HepG2 (cell line): ENCODE measurements around the gene CCDC57. TPM values are rescaled to one million over a fixed set of nuclear protein-coding genes. Genes with fewer than 3 reads are reported as not detected.

Experiments
- ADNP ChIP-seq: sonication (generic); formaldehyde crosslinking; IDR thresholded peaks from 2 replicates; pipeline ENCODE4 v1.4.0; 2020; ENCODE audit warnings: missing genetic modification reagents
- BORCS8-MEF2B ChIP-seq: sonication (generic); formaldehyde crosslinking; IDR thresholded peaks from 2 replicates; pipeline ENCODE4 v1.8.0; 2022; ENCODE audit warnings: mild to moderate bottlenecking, missing genetic modification reagents
- CCAR2 ChIP-seq: fragments of 200-400 bp; formaldehyde crosslinking; optimal IDR thresholded peaks from 2 replicates; pipeline ENCODE3; 2018; ENCODE audit warnings: low read depth, mild to moderate bottlenecking, low read length, moderate library complexity
- HHEX ChIP-seq: IDR thresholded peaks from 2 replicates; pipeline ENCODE4 v1.6.1; 2016; ENCODE audit warnings: control low read depth
- HNRNPK ChIP-seq: fragments of 200-400 bp; formaldehyde crosslinking; IDR thresholded peaks from 2 replicates; pipeline ENCODE4 v1.6.1; 2018; ENCODE audit warnings: low read length, low read depth, moderate library complexity, mild to moderate bottlenecking; ENCODE audit not compliant: poor library complexity, severe bottlenecking
- JARID2 ChIP-seq: sonication (generic); formaldehyde crosslinking; IDR thresholded peaks from 2 replicates; pipeline ENCODE4 v1.8.1; 2023; ENCODE audit warnings: missing genetic modification reagents, inconsistent platforms; ENCODE audit not compliant: insufficient replicate concordance
- MTF2 ChIP-seq: sonication (generic); formaldehyde crosslinking; IDR thresholded peaks from 2 replicates; pipeline ENCODE4 v1.5.0; 2020; ENCODE audit warnings: missing genetic modification reagents, borderline replicate concordance
- RFXAP ChIP-seq: sonication (generic); formaldehyde crosslinking; IDR thresholded peaks from 2 replicates; pipeline ENCODE4 v1.4.0; 2020; ENCODE audit warnings: missing genetic modification reagents, borderline replicate concordance
- ZBTB21 ChIP-seq: sonication (generic); formaldehyde crosslinking; IDR thresholded peaks from 2 replicates; pipeline ENCODE4 v1.4.0; 2020; ENCODE audit warnings: missing genetic modification reagents
- ZNF441 ChIP-seq: sonication (generic); formaldehyde crosslinking; IDR thresholded peaks from 2 replicates; pipeline ENCODE4 v1.7.0; 2021; ENCODE audit warnings: missing genetic modification reagents, borderline replicate concordance
- polyA plus RNA-seq, 8 experiments: library from polyadenylated mRNA; depleted of rRNA in 3 of 8; stranded (reverse) in 7 of 8; unstranded in 1 of 8; fragments of >200 nt; fragmentation: Illumina TruSeq in 4 of 8; extraction: Trizol in 4 of 8; gene quantifications; 2 replicates each; pipeline versions ENCODE4 v1.2.1 to v1.2.3, GENCODE V29; 2011 to 2016; ENCODE audit warnings: low read depth in 4 of 8, missing spikeins in 1 of 8, mixed read lengths in 1 of 8; ENCODE audit not compliant: insufficient read depth in 1 of 8
- total RNA-seq, 5 experiments: library from RNA; depleted of rRNA; stranded (reverse); fragments of >200 nt; fragmentation: Illumina TruSeq; extraction: Trizol; gene quantifications; 2 replicates each; pipeline ENCODE4 v1.2.3, GENCODE V29; 2016; ENCODE audit warnings: low read depth in 1 of 5
- TF ChIP-seq, protein P1 (sequence below): sonication (generic); formaldehyde crosslinking; IDR thresholded peaks from one replicate; pipeline ENCODE4 v1.5.1; 2020; ENCODE audit warnings: mild to moderate bottlenecking, missing genetic modification reagents; ENCODE audit errors: not compliant biosample characterization
- TF ChIP-seq, protein P2 (sequence below): sonication (generic); IDR thresholded peaks from 2 replicates; pipeline ENCODE4 v1.6.1; 2016; ENCODE audit warnings: low read depth, borderline replicate concordance
- TF ChIP-seq, protein P3 (sequence below): sonication (generic); formaldehyde crosslinking; IDR thresholded peaks from 2 replicates; pipeline ENCODE4 v1.9.0; 2022; ENCODE audit warnings: low read depth, missing genetic modification reagents
- TF ChIP-seq, protein P4 (sequence below): sonication (generic); formaldehyde crosslinking; IDR thresholded peaks from 2 replicates; pipeline ENCODE4 v1.4.0; 2020; ENCODE audit warnings: missing genetic modification reagents, low read depth, mild to moderate bottlenecking, borderline replicate concordance

Gene CCDC57
- total and polyA plus RNA-seq, 2 of the 13 experiments (the other 11 are each of a cell fraction or from before 2014, with no cell fraction given) = 59.3 to 59.9 TPM

DNA sequence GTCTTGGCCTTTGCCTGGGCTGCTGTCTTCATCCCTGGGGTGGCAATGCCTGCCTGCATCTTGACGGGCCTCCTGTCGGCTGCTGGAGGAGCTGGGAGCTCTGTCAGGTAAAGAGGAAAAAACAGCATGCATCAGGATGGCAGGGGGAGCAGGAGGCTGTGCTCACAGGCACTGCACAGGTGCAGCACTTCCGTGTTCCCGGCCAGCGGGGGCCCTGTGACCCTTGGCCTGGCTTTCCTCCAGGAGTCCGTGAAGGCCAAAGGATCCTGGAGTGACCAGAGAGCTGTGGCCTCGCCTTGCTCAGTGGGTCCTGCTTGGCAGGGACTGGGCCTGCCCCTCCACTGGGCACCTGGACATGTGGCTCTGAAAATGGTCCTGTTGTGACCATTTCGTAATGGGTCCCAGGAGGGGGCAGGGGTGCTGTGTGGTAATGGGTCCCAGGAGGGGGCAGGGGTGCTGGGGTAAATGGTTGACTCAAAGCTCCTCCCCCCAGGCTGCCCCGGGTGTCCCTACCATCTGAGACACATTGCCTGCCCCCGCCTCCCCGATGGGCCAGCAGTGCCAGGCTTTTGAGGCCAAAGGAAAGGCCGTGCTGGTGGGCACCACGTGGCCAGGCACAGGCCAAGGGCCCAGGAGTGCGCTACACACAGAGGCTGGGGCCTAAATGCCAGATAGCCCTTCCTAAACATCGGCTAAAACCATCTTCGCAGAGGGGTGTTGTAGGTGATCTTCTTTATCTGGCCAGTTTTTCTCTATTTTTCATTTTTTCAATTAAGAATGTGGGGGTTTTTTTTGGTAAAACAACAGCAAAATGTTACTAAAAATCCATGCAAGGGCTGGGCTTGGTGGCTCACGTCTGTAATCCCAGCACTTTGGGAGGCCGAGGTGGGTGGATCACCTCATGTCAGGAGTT is 110.6 kb downstream of the CCDC57 start (continued):
- TF ChIP-seq, protein P1, sequence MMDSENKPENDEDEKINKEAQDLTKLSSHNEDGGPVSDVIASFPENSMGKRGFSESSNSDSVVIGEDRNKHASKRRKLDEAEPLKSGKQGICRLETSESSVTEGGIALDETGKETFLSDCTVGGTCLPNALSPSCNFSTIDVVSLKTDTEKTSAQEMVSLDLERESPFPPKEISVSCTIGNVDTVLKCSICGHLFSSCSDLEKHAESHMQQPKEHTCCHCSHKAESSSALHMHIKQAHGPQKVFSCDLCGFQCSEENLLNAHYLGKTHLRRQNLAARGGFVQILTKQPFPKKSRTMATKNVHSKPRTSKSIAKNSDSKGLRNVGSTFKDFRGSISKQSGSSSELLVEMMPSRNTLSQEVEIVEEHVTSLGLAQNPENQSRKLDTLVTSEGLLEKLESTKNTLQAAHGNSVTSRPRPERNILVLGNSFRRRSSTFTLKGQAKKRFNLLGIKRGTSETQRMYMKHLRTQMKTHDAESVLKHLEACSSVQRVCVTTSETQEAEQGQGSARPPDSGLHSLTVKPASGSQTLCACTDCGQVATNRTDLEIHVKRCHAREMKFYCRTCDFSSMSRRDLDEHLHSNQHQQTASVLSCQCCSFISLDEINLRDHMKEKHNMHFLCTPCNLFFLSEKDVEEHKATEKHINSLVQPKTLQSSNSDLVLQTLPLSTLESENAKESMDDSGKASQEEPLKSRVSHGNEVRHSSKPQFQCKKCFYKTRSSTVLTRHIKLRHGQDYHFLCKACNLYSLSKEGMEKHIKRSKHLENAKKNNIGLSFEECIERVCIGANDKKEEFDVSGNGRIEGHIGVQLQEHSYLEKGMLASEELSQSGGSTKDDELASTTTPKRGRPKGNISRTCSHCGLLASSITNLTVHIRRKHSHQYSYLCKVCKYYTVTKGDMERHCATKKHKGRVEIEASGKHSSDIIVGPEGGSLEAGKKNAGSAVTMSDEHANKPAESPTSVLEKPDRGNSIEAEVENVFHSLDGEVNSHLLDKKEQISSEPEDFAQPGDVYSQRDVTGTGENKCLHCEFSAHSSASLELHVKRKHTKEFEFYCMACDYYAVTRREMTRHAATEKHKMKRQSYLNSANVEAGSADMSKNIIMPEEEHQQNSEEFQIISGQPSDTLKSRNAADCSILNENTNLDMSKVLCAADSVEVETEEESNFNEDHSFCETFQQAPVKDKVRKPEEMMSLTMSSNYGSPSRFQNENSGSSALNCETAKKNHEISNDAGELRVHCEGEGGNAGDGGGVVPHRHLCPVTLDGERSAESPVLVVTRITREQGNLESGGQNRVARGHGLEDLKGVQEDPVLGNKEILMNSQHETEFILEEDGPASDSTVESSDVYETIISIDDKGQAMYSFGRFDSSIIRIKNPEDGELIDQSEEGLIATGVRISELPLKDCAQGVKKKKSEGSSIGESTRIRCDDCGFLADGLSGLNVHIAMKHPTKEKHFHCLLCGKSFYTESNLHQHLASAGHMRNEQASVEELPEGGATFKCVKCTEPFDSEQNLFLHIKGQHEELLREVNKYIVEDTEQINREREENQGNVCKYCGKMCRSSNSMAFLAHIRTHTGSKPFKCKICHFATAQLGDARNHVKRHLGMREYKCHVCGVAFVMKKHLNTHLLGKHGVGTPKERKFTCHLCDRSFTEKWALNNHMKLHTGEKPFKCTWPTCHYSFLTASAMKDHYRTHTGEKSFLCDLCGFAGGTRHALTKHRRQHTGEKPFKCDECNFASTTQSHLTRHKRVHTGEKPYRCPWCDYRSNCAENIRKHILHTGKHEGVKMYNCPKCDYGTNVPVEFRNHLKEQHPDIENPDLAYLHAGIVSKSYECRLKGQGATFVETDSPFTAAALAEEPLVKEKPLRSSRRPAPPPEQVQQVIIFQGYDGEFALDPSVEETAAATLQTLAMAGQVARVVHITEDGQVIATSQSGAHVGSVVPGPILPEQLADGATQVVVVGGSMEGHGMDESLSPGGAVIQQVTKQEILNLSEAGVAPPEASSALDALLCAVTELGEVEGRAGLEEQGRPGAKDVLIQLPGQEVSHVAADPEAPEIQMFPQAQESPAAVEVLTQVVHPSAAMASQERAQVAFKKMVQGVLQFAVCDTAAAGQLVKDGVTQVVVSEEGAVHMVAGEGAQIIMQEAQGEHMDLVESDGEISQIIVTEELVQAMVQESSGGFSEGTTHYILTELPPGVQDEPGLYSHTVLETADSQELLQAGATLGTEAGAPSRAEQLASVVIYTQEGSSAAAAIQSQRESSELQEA (CRISPR knock-in tag) = no peak
- TF ChIP-seq ZBTB21 (CRISPR knock-in tag) (no peak), HNRNPK (no peak), RFXAP (peak; percentile 57; the same call in 1 of the 2 replicates), ZNF441 (CRISPR knock-in tag) (no peak; the same call in 1 of the 2 replicates), JARID2 (no peak), BORCS8-MEF2B (peak; percentile 89), ADNP (no peak), MTF2 (no peak), HHEX (CRISPR knock-in tag) (no peak), CCAR2 (no peak)
- TF ChIP-seq, protein P2, sequence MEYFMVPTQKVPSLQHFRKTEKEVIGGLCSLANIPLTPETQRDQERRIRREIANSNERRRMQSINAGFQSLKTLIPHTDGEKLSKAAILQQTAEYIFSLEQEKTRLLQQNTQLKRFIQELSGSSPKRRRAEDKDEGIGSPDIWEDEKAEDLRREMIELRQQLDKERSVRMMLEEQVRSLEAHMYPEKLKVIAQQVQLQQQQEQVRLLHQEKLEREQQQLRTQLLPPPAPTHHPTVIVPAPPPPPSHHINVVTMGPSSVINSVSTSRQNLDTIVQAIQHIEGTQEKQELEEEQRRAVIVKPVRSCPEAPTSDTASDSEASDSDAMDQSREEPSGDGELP = peak; percentile 68; the same call in 1 of the 2 replicates
- TF ChIP-seq, protein P3, sequence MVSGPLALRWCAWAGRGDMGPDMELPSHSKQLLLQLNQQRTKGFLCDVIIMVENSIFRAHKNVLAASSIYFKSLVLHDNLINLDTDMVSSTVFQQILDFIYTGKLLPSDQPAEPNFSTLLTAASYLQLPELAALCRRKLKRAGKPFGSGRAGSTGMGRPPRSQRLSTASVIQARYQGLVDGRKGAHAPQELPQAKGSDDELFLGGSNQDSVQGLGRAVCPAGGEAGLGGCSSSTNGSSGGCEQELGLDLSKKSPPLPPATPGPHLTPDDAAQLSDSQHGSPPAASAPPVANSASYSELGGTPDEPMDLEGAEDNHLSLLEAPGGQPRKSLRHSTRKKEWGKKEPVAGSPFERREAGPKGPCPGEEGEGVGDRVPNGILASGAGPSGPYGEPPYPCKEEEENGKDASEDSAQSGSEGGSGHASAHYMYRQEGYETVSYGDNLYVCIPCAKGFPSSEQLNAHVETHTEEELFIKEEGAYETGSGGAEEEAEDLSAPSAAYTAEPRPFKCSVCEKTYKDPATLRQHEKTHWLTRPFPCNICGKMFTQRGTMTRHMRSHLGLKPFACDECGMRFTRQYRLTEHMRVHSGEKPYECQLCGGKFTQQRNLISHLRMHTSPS (CRISPR knock-in tag) = peak; percentile 99
- TF ChIP-seq, protein P4, sequence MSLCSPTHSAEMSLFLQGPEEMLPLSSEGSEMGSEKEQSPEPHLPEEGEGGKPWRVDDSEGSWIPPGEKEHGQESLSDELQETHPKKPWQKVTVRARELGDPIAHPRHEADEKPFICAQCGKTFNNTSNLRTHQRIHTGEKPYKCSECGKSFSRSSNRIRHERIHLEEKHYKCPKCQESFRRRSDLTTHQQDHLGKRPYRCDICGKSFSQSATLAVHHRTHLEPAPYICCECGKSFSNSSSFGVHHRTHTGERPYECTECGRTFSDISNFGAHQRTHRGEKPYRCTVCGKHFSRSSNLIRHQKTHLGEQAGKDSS = peak; percentile 96
